Nephron progenitor cell (in vitro differentiated cells): ENCODE results near the gene GUCY1A1.

ENCODE experiments used
- DNase-seq: peaks from one replicate; pipeline ENCODE4 v3.0.0; 2021
- H3K27ac Mint-ChIP-seq: 2 replicates; pipeline ENCODE4 v1.8.0; 2021; ENCODE audit warnings: mild to moderate bottlenecking, moderate library complexity, mixed read lengths
- H3K27me3 Mint-ChIP-seq: 2 replicates; pipeline ENCODE4 v1.8.0; 2021; ENCODE audit warnings: mild to moderate bottlenecking, low read depth, mixed read lengths; ENCODE audit not compliant: poor library complexity
- H3K36me3 Mint-ChIP-seq: 2 replicates; pipeline ENCODE4 v1.8.0; 2021; ENCODE audit warnings: low read depth, mixed read lengths
- H3K4me1 Mint-ChIP-seq: 2 replicates; pipeline ENCODE4 v1.8.0; 2021; ENCODE audit warnings: mixed read lengths
- H3K4me3 Mint-ChIP-seq: 2 replicates; pipeline ENCODE4 v1.8.0; 2021; ENCODE audit warnings: mild to moderate bottlenecking, moderate library complexity, mixed read lengths
- H3K9me3 Mint-ChIP-seq: 2 replicates; pipeline ENCODE4 v1.8.0; 2021; ENCODE audit warnings: mild to moderate bottlenecking, moderate library complexity, mixed read lengths
- CTCF ChIP-seq: fragments of 200-600 bp; sonication (generic); IDR thresholded peaks from 2 replicates; pipeline ENCODE4 v1.5.0; 2021; ENCODE audit warnings: antibody characterized with exemption

GUCY1A1 gene

DNA sequence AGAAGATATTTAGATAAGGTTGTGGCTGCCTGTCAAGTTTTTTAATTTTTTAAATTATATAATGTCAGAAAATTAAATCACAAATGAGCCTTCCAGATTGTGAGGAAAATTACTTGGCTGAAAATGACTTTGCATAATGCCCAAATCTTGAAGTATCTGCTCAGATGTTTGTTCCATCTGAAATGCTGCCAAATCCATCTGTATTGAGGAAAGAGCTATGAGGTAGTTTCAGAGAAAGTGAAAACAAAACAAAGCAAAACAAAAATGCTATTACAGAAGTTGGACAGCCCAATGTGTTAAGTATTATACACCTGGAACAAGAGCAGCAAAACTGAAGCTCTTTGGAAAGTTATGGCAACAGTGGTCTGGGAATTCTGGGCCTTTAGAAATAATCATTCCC lies 68.8 kb downstream of the GUCY1A1 start:
- no peak for DNase-seq
- no peak overlapping the region for H3K4me3 Mint-ChIP-seq
- TF ChIP-seq CTCF: no peak
- no peak overlapping the region for H3K27ac Mint-ChIP-seq
- no peaks in the 10 kb centered on the region for H3K36me3 Mint-ChIP-seq
- no peaks in the 10 kb centered on the region for H3K4me1 Mint-ChIP-seq
- H3K27me3 Mint-ChIP-seq: no peaks in the 10 kb centered on the region
- H3K9me3 Mint-ChIP-seq: no peaks in the 10 kb centered on the region

GRCh38 chr4:155738548-155738947 lies 71.9 kb downstream of the GUCY1A1 start:
- Mint-ChIP-seq H3K4me1 (no peaks in the 10 kb centered on the region), H3K9me3 (no peaks in the 10 kb centered on the region), H3K4me3 (no peak overlapping the region), H3K36me3 (no peaks in the 10 kb centered on the region), H3K27me3 (no peaks in the 10 kb centered on the region), H3K27ac (no peak overlapping the region)
- no peak for DNase-seq
- TF ChIP-seq CTCF: no peak

- no peak for DNase-seq
- Mint-ChIP-seq H3K4me3 (no peak overlapping the region), H3K9me3 (no peaks in the 10 kb centered on the region), H3K27ac (no peak overlapping the region), H3K27me3 (no peaks in the 10 kb centered on the region), H3K4me1 (no peaks in the 10 kb centered on the region), H3K36me3 (no peaks in the 10 kb centered on the region)
- TF ChIP-seq CTCF: no peak
Observed at GRCh38 chr4:155741546-155741945, 74.9 kb downstream of the GUCY1A1 start.

- H3K27me3 Mint-ChIP-seq: no peaks in the 10 kb centered on the region
- H3K9me3 Mint-ChIP-seq: no peaks in the 10 kb centered on the region
- no peak for TF ChIP-seq CTCF
- no peaks in the 10 kb centered on the region for H3K4me1 Mint-ChIP-seq
- no peak overlapping the region for H3K27ac Mint-ChIP-seq
- DNase-seq: no peak
- H3K4me3 Mint-ChIP-seq: no peak overlapping the region
- H3K36me3 Mint-ChIP-seq: no peaks in the 10 kb centered on the region
Observed at GRCh38 chr4:155742310-155743015, 75.8 kb downstream of the GUCY1A1 start.

- Mint-ChIP-seq H3K9me3 (no peaks in the 10 kb centered on the region), H3K27ac (no peak overlapping the region), H3K36me3 (no peaks in the 10 kb centered on the region), H3K4me3 (no peak overlapping the region), H3K4me1 (no peaks in the 10 kb centered on the region), H3K27me3 (no peaks in the 10 kb centered on the region)
- no peak for DNase-seq
- TF ChIP-seq CTCF: no peak
Observed at GRCh38 chr4:155745984-155746383, 79.3 kb downstream of the GUCY1A1 start.

GRCh38 chr4:155748039-155748438 lies 81.4 kb downstream of the GUCY1A1 start:
- no peaks in the 10 kb centered on the region for H3K4me1 Mint-ChIP-seq

More at GRCh38 chr4:155748039-155748438, 81.4 kb downstream of the GUCY1A1 start:
- H3K9me3 Mint-ChIP-seq: no peaks in the 10 kb centered on the region
- TF ChIP-seq CTCF: no peak
- no peak overlapping the region for H3K27ac Mint-ChIP-seq
- H3K4me3 Mint-ChIP-seq: no peak overlapping the region
- no peaks in the 10 kb centered on the region for H3K36me3 Mint-ChIP-seq
- no peak for DNase-seq
- H3K27me3 Mint-ChIP-seq: no peaks in the 10 kb centered on the region
